Cortex of kidney (tissue), 1 donor: ENCODE data around the gene MARK3.

ENCODE experiments used
- DNase-seq: peaks from one replicate; lab custom pipeline; 2025; lab: John Stamatoyannopoulos, UW

The MARK3 gene

DNA sequence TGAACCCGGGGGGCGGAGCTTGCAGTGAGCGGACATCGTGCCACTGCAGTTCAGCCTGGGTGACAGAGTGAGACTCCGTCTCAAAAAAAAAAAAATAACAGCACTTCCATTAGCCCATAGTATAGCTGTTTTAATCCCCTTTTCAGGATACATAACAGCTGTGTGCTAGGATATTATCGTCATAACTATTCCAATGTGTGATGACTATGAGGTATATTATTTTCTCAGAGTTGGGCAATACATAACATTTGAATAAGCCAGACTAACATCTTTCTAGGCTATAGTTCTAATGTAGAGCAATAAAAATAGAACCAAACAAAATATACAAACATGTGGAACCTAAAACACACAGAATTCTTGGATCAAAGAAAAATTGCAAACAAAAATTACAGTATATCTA, 57.1 kb downstream of the MARK3 start:
- DNase-seq, result no peak

DNA sequence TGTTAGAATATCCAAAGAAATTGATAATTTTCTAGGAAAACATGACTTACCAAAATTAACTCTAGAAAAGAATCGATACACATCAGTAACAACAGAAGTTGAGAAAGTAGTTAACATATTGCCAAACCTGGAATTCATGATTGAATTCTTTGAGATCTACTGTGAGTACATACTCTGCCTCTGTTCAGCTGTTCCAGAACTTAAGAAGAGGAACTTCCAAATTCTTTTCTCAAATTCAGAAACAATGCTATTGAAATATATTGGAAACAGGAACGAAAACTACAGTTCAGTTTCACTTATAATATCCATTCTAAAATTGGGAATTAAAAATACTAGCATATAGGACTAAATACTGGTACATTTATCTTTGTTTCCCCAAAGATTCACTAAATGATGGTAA, 57.9 kb downstream of the MARK3 start:
- no peak for DNase-seq

- DNase-seq, result no peak
These were observed 59.8 kb downstream of the MARK3 start for GRCh38 chr14:103444837-103445524.

DNA sequence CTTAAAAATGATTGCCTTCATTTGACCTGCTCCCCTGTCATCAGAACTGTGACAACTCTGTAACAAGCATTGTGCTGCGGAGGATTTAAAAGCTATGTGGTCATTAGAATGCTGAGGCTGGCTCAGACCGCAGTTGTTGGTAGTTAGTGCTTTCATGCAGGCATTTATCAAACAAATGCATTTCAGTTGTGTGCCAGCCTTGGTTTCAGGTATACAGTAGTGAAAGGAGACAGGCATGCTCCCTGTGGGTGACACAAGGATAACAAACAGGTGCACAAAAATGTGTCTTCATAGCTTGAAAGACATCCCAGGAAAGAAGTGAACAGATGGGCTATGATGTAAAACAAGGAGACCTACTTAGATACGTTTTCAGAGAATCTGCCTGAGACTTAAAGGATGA, 60.6 kb downstream of the MARK3 start:
- no peak for DNase-seq

DNA sequence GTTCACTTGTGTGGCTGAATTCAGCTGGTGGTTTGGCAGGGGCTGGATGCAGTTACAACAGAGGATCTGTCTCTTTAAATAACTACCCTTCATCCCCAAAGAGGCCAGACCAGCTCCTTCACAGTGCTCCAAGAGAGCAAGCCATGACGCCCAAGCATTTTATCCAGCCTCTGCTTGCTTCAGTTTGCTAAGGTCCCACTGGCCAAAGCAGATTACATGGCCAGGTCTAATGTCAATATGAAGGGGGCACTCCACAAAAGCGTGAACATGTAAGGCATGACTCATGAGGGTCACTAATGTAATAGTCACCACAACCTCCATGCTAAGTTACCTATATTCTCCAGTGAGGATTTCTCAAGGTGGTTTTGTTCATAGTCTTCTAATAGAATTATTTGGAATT, 62.9 kb downstream of the MARK3 start:
- no peak for DNase-seq

DNA sequence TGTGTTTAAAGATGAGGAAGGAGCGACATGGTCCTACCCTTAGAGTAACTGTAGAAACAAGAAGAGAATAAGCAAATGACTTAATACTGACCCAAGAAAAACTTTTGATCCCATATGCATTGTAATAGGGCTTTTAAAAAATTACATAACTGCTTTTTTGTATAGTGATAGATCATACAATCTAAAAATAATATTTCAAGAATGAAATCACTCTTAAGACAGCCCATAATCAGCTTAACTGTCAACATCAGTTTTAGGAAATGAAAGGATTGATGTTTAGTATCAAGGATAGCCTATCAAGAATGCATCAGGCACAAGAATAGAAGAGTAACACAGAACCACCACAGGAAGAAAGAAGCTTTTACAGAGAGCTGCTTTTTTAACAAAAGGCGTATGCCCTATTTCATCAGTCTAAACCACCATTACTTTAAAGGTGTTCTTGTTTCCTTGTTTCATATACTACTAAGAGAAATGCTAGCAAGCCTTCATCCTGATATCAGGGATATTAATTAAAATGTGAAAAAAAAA, 64.5 kb downstream of the MARK3 start:
- DNase-seq, result no peak

GRCh38 chr14:103450416-103450815, 65.2 kb downstream of the MARK3 start:
- no peak for DNase-seq

GRCh38 chr14:103451401-103451800, 66.2 kb downstream of the MARK3 start:
- DNase-seq, result no peak

GRCh38 chr14:103453791-103454190, 68.6 kb downstream of the MARK3 start:
- DNase-seq, result no peak

DNA sequence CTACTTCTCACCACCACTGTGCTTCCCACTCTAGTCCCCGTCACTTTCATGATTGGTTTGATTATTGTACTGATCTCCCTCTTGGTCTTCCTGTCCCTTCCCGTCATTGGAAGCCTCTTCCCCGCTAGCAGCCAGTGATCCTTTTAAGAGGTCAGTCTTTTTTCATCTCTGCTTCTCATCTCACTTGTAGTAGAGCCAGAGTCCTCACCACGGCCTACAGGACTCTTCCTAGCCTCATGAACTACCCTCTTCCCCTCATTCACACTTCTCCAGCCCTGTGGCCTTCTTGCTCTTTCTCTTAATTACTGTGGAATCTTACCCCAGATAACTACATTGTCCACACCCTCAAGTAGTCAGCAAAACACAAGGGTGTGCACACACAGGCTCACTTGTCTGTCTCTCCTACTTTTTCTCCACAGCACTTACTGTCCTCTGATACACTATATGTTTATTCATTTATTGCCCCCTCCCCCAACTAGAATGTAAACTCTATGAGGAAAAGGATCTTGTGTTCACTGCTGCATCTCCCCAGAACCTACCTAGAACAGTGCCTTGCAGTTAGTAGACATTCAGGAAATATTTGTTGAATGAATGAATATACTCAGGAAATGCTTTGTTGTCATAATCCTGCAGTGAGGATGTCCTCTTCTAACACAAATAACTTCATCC, 71.1 kb downstream of the MARK3 start:
- no peak for DNase-seq

- DNase-seq, result no peak
These were observed 75.2 kb downstream of the MARK3 start for GRCh38 chr14:103460415-103460814.

GRCh38 chr14:103463149-103463548, 77.9 kb downstream of the MARK3 start:
- DNase-seq, result no peak

DNA sequence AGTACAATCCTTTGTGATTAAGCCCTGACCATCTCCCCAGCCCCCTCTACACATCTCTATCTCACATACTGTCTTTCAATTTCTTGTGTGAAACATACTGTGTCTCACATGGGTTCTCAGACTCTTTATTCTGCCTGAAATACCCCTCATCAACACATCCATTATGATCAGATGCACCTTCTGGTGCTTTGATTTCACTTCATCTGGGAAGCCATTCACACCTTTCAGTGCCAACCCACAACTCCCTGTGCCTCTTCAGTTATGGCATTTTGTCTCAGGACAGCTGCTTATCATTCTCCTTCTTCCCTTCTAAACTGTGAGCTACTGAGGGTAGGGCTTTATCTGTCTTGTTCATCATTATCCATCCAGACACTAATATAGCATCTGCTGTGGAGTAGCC, 78.6 kb downstream of the MARK3 start:
- DNase-seq, result no peak

DNA sequence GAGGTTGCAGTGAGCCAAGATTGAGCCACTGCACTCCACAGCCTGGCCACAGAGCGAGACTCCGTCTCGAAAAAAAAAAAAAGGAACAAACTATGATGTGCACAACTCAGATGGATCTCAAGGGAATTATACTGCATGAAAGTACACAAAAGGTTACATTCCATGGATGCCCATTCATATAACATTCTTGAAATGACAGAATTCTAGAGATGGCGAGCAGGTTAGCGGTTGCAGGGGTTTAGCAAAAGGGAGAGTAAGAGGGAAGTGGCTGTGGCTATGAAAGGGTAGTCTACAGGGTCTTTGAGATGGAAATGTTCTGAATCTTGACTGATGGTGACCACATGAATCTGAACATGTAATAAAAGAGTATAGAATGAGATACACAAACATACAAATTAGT, 87.7 kb downstream of the MARK3 start:
- DNase-seq, result no peak

GRCh38 chr14:103474893-103475292, 89.7 kb downstream of the MARK3 start:
- DNase-seq, result no peak

DNA sequence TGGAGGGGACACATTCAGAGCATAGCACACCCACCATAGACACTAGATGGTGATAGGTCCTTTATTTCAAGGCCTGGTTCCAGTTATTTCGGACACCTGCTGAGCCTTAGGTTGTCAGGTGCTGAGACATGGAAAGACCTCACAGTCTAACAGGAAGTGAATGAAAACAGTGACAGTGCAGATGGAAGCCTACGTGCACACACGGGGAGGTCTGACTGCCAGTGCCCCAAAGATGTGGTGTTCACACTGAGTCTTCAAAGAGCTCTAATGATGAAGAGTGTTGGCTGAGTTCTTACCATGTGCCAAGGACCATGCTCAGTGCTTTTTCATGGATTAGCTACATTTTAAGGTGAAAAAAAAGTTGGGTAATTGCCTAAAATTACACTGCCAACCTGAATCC, 90.8 kb downstream of the MARK3 start:
- DNase-seq, result no peak

- no peak for DNase-seq
These were observed 91.4 kb downstream of the MARK3 start for GRCh38 chr14:103476631-103477030.

DNA sequence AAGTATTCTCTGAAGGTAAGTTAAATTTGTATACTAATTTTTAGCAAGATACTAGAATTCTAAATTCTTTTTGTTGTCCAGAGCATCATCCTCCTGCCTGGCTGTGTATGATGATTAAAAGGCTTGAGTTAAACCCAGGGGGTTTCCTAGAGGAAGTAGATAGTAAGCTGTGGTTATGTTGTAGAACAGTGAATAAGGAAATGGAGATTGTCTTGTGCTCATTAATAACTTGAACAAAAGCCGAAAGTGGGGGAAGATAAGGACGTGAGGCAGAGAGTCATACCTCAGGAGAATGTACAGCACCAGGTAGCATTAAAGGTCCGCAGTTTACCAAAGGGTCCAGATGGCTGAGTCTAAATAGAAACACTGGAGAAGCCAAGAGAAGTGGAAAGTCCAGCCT, 95.4 kb downstream of the MARK3 start:
- no peak for DNase-seq

- DNase-seq, result no peak
These were observed 98.4 kb downstream of the MARK3 start for GRCh38 chr14:103483600-103483999.

GRCh38 chr14:103485504-103485903, 100.3 kb downstream of the MARK3 start:
- no peak for DNase-seq

DNA sequence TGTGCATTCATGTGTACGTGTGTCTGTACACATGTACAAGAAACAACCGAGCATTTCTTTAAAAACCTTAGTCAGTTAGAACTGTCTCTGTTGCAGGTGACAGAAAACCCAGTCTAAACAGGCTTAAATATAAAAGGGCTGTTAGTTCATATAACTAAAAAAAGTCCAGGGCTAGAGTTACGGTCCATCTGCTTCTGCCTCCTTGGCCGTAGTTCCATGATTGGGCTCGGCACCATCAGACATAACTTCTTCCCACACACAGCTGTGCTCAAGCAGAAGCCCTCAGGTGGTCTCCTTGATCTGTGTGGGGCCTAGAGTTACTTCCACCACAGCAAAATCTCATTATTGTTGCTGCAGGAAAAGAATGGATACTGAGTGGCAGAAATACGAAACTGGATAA, 102.9 kb downstream of the MARK3 start:
- no peak for DNase-seq

DNA sequence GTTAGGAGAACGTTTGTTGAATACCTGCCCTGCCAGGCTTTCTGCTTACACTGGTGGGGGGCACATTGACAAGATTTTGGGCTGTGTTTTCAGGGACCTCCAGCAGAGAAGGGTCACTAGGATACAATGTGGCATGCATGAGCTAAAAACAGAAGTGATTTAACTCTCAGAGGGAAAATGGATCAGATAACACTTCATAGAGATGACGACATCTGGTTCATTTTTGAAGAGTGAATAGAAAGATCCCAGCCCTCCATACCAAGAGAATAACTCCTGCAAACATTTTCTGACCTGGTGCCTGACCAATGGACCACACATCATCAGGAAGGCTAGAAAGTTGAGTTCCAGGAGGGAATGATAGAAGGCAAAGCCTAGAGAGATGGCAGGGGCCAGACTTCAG, 103.7 kb downstream of the MARK3 start:
- DNase-seq, result no peak

DNA sequence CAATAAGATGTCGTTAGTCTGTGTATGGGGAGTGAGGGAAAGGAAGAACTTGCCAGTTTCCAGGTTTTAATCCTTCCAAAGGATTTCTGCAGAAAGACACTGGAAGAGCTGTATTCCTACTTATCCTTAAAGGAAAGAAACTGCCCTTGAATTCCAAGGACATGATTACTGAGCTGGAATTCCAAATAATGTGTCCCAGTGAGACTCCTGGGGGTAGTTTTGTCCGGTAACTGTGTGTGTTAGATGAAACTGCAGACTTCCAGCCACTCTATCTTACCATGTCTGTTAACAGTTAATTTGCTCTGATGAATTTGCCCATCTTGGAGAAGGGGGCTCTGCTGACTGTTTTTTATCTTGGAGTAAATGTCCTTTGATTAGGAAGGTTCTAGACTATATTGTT, 104.4 kb downstream of the MARK3 start:
- DNase-seq, result no peak

DNA sequence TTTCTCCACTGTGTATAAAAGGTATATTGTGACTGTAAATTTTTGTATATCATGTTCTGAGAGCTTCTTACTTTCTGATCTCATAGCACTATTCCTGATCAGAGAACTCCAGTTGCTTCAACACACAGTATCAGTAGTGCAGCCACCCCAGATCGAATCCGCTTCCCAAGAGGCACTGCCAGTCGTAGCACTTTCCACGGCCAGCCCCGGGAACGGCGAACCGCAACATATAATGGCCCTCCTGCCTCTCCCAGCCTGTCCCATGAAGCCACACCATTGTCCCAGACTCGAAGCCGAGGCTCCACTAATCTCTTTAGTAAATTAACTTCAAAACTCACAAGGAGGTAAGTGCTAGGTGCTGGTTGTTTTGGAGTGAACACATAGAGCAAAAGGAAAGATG, 106.5 kb downstream of the MARK3 start:
- no peak for DNase-seq
